Left kidney (tissue), 2 donors: ENCODE results near the gene INPP4A. TPM values are rescaled to one million over a fixed set of nuclear protein-coding genes. Genes with fewer than 3 reads are reported as not detected.

Experiments used
- DNase-seq: peaks from one replicate; pipeline ENCODE4 v3.0.0-alpha.2; 2013
- polyA plus RNA-seq: library from polyadenylated mRNA; unstranded; fragments of 120-200 nt; gene quantifications from one replicate; pipeline ENCODE4 v1.2.1, GENCODE V29; 2013; ENCODE audit not compliant: insufficient read length

Gene INPP4A
- polyA plus RNA-seq, 1 donor = 26.7 TPM

- no peak for DNase-seq
Observed at GRCh38 chr2:98492441-98492840, 47.8 kb downstream of the INPP4A start.

- DNase-seq = no peak
Observed at GRCh38 chr2:98494699-98495098, 50.0 kb downstream of the INPP4A start.

DNA sequence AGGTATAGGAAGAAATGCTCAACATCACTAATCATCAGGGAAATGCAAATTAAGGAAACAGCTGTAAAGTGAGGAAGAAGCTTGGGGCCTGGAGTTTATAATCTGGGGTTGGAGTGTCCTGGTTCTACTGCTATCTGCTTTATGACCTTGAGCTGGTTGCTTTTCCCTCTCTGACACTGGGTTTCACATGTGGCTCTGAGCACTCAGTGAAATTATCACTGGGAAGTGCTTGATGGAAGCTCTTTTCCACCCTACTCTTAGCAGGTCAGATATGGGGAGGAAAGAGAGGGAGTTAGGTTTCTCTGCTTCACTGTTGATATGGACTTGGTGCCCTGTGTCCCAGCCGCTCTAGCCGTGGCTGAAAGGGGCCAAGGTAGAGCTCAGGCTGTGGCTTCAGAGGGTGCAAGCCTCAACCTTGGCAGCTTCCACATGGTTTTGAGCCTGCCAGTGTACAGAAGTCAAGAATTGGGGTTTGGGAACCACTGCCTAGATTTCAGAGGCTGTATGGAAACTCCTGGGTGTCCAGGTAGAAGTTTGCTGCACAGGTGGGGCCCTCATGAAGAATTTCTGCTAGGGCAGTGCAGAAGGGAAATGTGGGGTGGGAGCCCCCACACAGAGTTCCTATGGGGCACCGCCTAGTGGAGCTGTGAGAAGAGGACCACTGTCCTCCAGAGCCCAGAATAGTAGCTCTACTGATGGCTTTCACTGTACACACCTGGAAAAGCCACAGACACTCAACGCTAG lies 52.3 kb downstream of the INPP4A start:
- no peak for DNase-seq

GRCh38 chr2:98498703-98499440 lies 54.2 kb downstream of the INPP4A start:
- no peak for DNase-seq

DNA sequence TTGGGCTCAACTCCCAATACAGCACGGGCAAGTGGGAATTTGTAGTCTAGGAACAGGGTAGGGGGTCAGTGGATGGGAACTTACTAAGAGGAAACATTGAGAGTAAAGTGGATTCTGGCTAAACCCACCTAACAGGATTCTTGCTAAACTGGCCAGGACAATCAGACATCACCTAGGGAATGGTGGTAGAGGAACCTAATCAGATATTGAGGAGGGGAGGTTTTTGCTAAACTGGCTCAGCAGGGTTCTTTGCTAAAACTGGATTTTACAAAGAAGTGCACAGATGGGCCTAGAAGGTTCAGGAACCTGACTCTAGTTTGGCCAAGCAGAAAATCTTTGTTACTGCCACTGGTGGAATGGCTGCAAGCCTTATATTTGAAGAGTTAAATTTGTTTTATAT lies 55.9 kb downstream of the INPP4A start:
- no peak for DNase-seq

GRCh38 chr2:98501223-98501622 lies 56.6 kb downstream of the INPP4A start:
- DNase-seq = no peak

DNA sequence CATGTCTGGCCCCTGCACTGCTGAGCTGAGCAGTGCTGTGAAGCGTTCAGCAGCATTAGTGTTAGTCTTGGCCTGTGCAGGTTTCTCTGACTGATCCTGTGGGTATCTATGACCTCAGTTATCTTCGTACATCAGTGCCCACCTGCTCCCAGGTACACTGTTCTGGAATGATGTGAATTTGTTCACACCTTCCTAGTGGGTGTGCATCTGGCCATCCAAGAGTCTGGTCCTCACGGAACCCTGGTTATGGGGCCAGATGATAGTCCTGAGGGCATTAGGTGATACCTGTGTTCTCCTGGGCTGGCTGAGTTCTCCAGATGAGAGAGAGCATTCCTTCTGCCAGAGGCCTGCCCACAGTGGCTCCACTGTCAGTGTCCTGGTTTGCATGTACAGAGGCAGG lies 57.2 kb downstream of the INPP4A start:
- no peak for DNase-seq

- DNase-seq = no peak
Observed at GRCh38 chr2:98502556-98503335, 58.1 kb downstream of the INPP4A start.

- DNase-seq = no peak
Observed at GRCh38 chr2:98503481-98504105, 58.9 kb downstream of the INPP4A start.

GRCh38 chr2:98504381-98505109 lies 59.9 kb downstream of the INPP4A start:
- DNase-seq = no peak

DNA sequence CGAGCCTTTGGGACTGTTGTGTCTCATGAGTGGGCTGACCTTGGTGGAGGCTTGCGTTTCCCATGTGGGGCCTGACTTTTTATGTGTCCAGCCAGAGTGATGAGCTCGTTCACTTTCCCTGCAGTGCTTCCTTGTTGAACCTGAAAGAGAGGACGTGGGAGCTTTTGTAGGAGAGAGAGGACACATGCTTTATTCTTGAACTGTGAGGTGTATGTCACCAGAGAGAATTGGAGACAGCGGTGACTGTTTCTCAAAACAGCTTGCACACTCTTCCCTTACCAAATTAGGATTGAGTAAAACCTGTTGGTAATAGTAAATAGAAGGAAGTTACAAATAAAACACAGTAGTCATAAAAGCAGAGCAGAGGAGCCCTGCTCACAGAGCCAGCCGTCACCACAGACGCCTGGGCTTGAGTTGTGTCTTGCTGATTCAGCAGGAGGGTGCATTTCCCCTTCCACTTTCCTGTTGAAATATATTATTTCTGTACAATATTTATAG lies 60.7 kb downstream of the INPP4A start:
- DNase-seq = no peak

- no peak for DNase-seq
Observed at GRCh38 chr2:98505971-98506664, 61.5 kb downstream of the INPP4A start.

- DNase-seq = no peak
Observed at GRCh38 chr2:98506881-98507280, 62.2 kb downstream of the INPP4A start.

- DNase-seq = no peak
Observed at GRCh38 chr2:98507461-98507860, 62.8 kb downstream of the INPP4A start.

DNA sequence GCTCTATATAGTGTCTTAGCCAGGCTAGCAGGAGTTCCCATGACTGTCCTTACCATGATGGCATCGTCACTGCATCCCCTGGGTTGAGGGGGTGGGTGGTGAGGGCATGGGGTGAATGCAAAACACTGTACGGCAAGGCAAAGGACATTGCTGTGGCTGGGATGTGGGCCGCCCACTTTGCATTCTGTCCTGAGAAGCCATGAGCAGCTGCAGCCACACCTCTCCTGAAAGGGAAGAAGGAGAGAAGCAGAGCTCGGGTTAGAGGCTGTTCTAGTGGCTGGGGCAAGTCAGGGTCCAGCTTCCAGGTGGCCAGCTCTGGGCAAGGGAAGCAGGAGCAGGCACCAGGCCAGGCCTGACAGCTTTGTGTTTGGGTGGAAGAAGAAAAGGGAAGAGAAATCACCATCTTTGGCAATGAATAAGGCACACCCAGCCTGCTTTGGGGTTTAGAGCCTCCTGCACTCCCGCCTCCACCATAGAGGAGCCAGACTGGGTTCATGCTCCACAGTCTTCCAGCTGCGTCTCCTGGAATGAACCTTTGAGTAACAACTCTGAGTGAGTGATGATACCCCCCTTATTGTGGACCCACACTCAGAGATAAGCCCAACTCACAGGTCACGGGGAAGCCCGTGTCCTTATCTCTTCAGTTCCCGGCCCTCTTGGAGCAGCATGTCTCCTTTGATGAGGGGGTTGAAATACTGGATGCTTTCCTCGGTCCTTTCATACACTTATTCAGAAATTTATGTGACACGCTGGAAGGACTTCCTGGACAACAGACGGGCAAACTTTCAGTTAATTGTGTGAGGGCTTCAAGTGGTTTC lies 63.4 kb downstream of the INPP4A start:
- no peak for DNase-seq

- DNase-seq = no peak
Observed at GRCh38 chr2:98508709-98509066, 64.0 kb downstream of the INPP4A start.

- no peak for DNase-seq
Observed at GRCh38 chr2:98509542-98510321, 65.1 kb downstream of the INPP4A start.

- DNase-seq = no peak
Observed at GRCh38 chr2:98510322-98510662, 65.6 kb downstream of the INPP4A start.

GRCh38 chr2:98511981-98512380 lies 67.3 kb downstream of the INPP4A start:
- no peak for DNase-seq
